A673 (cell line): ENCODE measurements around the gene CRIP1. TPM values are rescaled to one million over a fixed set of nuclear protein-coding genes. Genes with fewer than 3 reads are reported as not detected.

Source experiments
- BruUV-seq: library from RNA; stranded (reverse); fragments of 400-500 nt; replicated peaks from 2 replicates; lab custom pipeline; 2021; lab: Mats Ljungman, UMichigan
- CTCF ChIA-PET: fragments of 300-600 bp; sonication (Branson Sonifier 250); formaldehyde crosslinking; loops from one replicate; lab custom pipeline; 2022; ENCODE audit warnings: antibody characterized with exemption; lab: Charles Lee
- POLR2A ChIA-PET: fragments of 300-600 bp; sonication (Branson Sonifier 250); formaldehyde crosslinking; loops from one replicate; lab custom pipeline; 2022; ENCODE audit warnings: antibody characterized with exemption; ENCODE audit not compliant: low non-redundant PET; lab: Charles Lee
- DNase-seq: peaks from one replicate; pipeline ENCODE4 v3.0.0-alpha.2; 2015; ENCODE audit warnings: low spot score
- H3K27ac ChIP-seq: fragments of 200-600 bp; sonication (generic); 2 replicates; pipeline ENCODE4 v1.5.1; 2016; ENCODE audit warnings: mixed run types, low read depth, mild to moderate bottlenecking, mixed read lengths, antibody characterized with exemption, low read length; ENCODE audit not compliant: poor library complexity, severe bottlenecking
- H3K27me3 ChIP-seq: fragments of 200-600 bp; sonication (generic); replicated peaks from 2 replicates; pipeline ENCODE4 v1.6.1; 2017; ENCODE audit warnings: mixed run types, low read depth, mild to moderate bottlenecking, mixed read lengths, antibody characterized with exemption, low read length; ENCODE audit not compliant: insufficient read depth, poor library complexity
- H3K36me3 ChIP-seq: fragments of 200-600 bp; sonication (generic); 2 replicates; pipeline ENCODE4 v1.6.1; 2016; ENCODE audit warnings: mixed run types, mild to moderate bottlenecking, mixed read lengths, antibody characterized with exemption, low read length; ENCODE audit not compliant: insufficient read depth, poor library complexity, severe bottlenecking
- H3K4me1 ChIP-seq: fragments of 200-600 bp; sonication (generic); 2 replicates; pipeline ENCODE4 v1.6.1; 2017; ENCODE audit warnings: mixed run types, mild to moderate bottlenecking, mixed read lengths, antibody characterized with exemption, low read length; ENCODE audit not compliant: insufficient read depth, poor library complexity, severe bottlenecking
- H3K4me3 ChIP-seq: fragments of 200-600 bp; sonication (generic); 2 replicates; pipeline ENCODE4 v1.5.1; 2016; ENCODE audit warnings: low read depth, mixed run types, mild to moderate bottlenecking, mixed read lengths, low read length; ENCODE audit not compliant: poor library complexity, severe bottlenecking
- H3K9me3 ChIP-seq: fragments of 200-600 bp; sonication (generic); 2 replicates; pipeline ENCODE4 v1.6.1; 2016; ENCODE audit warnings: mixed run types, low read depth, mild to moderate bottlenecking, mixed read lengths, antibody characterized with exemption, low read length; ENCODE audit not compliant: poor library complexity, severe bottlenecking
- EZH2 ChIP-seq: fragments of 200-600 bp; sonication (generic); IDR thresholded peaks from 2 replicates; pipeline ENCODE4 v1.6.1; 2017; ENCODE audit warnings: borderline replicate concordance, low read depth, mild to moderate bottlenecking, mixed read lengths, antibody characterized with exemption, low read length; ENCODE audit not compliant: poor library complexity, severe bottlenecking
- intact Hi-C: fragments of 100-400 bp; cut with micrococcal nuclease; formaldehyde crosslinking; loops from one replicate; pipeline ENCODE4 v1.10.0; 2022; ENCODE audit not compliant: unreplicated experiment
- total RNA-seq: library from RNA; stranded (reverse); gene quantifications from 2 replicates; pipeline ENCODE4 v1.2.3, GENCODE V29; 2021
- TF ChIP-seq, protein P1 (sequence below): fragments of 300-800, 200-600 bp; sonication (generic); conservative IDR thresholded peaks from 2 replicates; pipeline ENCODE4 v1.5.1; 2017; ENCODE audit warnings: low read depth, mild to moderate bottlenecking, antibody characterized with exemption, low read length, moderate library complexity, mixed read lengths

The CRIP1 gene
- total RNA-seq, 1 experiment from 2014 or later = 47.7 TPM

DNA sequence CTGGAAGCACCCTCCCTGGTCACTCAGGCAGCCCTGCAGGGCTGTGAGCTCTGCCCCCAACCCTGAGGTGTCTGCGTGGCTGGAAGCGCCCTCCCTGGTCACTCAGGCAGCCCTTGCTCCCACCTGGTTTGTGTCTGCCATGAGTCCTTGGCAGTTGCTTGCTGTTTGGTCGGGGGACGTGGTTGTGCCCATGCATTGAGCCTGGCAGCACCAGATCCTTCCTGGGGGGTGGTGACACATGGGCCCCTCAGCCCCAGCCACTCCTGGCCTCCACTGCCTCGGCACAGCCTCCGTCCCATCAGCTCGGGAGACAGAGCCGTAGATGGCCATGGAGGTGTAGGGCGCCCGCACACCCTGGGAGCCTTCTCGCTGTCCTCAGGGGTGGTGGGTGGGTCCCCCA lies 47.5 kb upstream of the CRIP1 start:
- no peak overlapping the region for H3K4me3 ChIP-seq
- DNase-seq = no peak
- peaks cover 24% of the 10 kb centered on the region for H3K36me3 ChIP-seq
- BruUV-seq = no TSS peak
- ChIA-PET POLR2A (no interaction called here), CTCF (no interaction called here)
- intact Hi-C loops = no loop called here
- H3K27me3 ChIP-seq = no peaks in the 10 kb centered on the region
- peak overlapping the region; percentile 54 for H3K27ac ChIP-seq
- H3K4me1 ChIP-seq = peaks cover 6% of the 10 kb centered on the region
- H3K9me3 ChIP-seq = no peaks in the 10 kb centered on the region
- no peak for TF ChIP-seq EZH2
- TF ChIP-seq, protein P1, sequence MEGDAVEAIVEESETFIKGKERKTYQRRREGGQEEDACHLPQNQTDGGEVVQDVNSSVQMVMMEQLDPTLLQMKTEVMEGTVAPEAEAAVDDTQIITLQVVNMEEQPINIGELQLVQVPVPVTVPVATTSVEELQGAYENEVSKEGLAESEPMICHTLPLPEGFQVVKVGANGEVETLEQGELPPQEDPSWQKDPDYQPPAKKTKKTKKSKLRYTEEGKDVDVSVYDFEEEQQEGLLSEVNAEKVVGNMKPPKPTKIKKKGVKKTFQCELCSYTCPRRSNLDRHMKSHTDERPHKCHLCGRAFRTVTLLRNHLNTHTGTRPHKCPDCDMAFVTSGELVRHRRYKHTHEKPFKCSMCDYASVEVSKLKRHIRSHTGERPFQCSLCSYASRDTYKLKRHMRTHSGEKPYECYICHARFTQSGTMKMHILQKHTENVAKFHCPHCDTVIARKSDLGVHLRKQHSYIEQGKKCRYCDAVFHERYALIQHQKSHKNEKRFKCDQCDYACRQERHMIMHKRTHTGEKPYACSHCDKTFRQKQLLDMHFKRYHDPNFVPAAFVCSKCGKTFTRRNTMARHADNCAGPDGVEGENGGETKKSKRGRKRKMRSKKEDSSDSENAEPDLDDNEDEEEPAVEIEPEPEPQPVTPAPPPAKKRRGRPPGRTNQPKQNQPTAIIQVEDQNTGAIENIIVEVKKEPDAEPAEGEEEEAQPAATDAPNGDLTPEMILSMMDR = no peak

DNA sequence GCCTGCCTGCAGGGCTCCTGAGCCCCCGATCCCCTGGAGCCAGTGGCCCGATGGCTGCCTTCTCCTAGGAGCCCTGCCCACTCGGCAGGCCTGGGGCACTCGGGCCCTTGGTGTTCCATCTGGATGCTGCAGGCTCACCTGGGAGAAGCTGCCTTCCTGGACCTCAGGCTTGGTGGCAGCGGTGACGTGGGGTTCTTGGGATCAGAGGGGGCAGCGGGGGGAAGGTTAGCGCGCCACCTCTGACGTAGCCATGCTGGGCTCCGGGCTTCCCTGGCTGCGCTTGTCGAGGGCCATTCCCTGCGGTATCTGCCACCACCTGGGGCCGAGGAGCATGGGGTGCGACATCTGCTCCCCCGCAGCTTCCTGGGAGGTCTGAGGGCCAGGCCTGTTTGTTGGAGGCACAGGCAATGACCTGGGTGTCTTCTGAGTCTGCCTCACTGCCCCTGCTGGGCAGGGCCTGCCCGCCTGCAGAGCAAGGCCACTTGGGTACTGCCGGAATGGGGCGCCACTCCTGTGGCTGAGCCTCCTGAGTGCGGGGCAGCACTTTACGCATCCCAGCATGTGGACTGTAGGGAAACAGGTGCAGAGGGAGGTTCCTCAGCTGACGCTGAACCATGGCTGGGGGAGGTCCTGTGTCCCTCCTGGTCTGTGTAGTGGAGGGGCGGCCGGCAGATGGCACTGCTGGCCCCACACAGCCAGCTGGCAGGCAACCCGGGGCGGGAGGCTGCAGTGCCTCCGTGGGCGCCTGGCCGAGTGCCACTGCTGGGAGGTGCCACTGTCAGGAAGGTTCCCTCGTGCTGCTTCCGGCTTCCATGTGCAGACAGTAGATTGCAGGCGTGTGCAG lies 46.8 kb upstream of the CRIP1 start:
- Histone ChIP-seq H3K4me3 (no peak overlapping the region), H3K36me3 (peaks cover 27% of the 10 kb centered on the region), H3K9me3 (no peaks in the 10 kb centered on the region), H3K27ac (peak overlapping the region; percentile 54), H3K4me1 (peaks cover 6% of the 10 kb centered on the region), H3K27me3 (no peaks in the 10 kb centered on the region)
- POLR2A ChIA-PET = no interaction called here
- CTCF ChIA-PET = interaction anchor here (0.8 to 1.0 kb wide), 2 partner anchors 50 to 93 kb away, joined by 3 to 4 read pairs; no protein-coding TSS in a partner anchor
- no TSS peak for BruUV-seq
- DNase-seq = peak; percentile 89
- TF ChIP-seq EZH2 = no peak
- TF ChIP-seq, protein P1 = peak; percentile 70
- intact Hi-C loops = no loop called here

DNA sequence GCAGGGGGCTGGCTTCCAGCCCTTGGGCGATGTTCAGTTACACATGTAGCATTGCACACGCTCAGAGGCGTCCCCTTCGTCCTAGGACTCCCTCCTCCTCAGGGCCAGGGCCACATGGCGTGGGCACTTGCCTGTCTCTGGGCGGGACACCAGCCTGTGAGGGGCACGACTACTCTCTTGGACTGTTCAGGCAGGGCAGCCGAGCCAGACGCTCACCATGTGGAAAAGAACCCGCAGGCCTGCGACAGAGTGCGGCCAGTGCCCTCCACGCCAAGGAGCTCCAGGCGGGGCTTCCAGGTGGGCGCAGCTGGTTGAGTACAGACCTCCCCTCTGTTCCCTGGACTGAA lies 46.2 kb upstream of the CRIP1 start:
- no peak overlapping the region for H3K4me3 ChIP-seq
- H3K9me3 ChIP-seq = no peaks in the 10 kb centered on the region
- peaks cover 6% of the 10 kb centered on the region for H3K4me1 ChIP-seq
- H3K27ac ChIP-seq = peak overlapping the region; percentile 40
- H3K27me3 ChIP-seq = no peaks in the 10 kb centered on the region
- H3K36me3 ChIP-seq = peaks cover 28% of the 10 kb centered on the region
- CTCF ChIA-PET = interaction anchor here (0.8 to 1.0 kb wide), 2 partner anchors 49 to 93 kb away, joined by 3 to 4 read pairs; no protein-coding TSS in a partner anchor
- POLR2A ChIA-PET = no interaction called here
- TF ChIP-seq EZH2 = no peak
- TF ChIP-seq, protein P1 = no peak
- intact Hi-C loops = no loop called here
- no peak for DNase-seq
- BruUV-seq = no TSS peak
